Ovary (tissue), 9 donors: Measurements from ENCODE around the gene SIM1. TPM values are rescaled to one million over a fixed set of nuclear protein-coding genes. Genes with fewer than 3 reads are reported as not detected.

Experiments
- DNase-seq, 5 donors: peaks; one replicate each; pipeline ENCODE4 v3.0.0-alpha.2; 2019 to 2020
- H3K27ac ChIP-seq, 2 donors: fragments of 200-600 bp; one replicate each; pipeline versions ENCODE4 v1.5.1 to v1.8.0; 2019 to 2022
- H3K27me3 ChIP-seq: fragments of 200-600 bp; one replicate; pipeline ENCODE4 v1.8.0; 2022
- H3K36me3 ChIP-seq: fragments of 200-600 bp; sonication (generic); one replicate; pipeline ENCODE4 v1.5.1; 2019
- H3K4me1 ChIP-seq: one replicate; pipeline ENCODE4 v1.8.1; 2013; ENCODE audit warnings: mild to moderate bottlenecking, moderate library complexity; ENCODE audit not compliant: insufficient read depth
- H3K4me3 ChIP-seq: fragments of 200-600 bp; sonication (generic); one replicate; pipeline ENCODE4 v1.5.1; 2017
- H3K9me3 ChIP-seq, 2 donors: fragments of 200-600 bp in 1 of 2; sonication (generic) in 1 of 2; one replicate each; pipeline versions ENCODE4 v1.5.1 to v1.8.1; 2013 to 2019; ENCODE audit warnings: mild to moderate bottlenecking in 1 of 2, moderate library complexity in 1 of 2
- CTCF ChIP-seq, 3 donors: fragments of 450-650 bp in 2 of 3; fragments of 200-600 bp in 1 of 3; IDR thresholded peaks; one replicate each; pipeline versions ENCODE4 v1.5.1 to v1.8.0; 2016 to 2022; ENCODE audit warnings: antibody characterized with exemption in 3 of 3, mild to moderate bottlenecking in 1 of 3
- EP300 ChIP-seq: sonication (generic); formaldehyde crosslinking; IDR thresholded peaks from one replicate; pipeline ENCODE4 v1.6.1; 2017; ENCODE audit warnings: antibody characterized with exemption
- POLR2A ChIP-seq: fragments of 450-650 bp; IDR thresholded peaks from one replicate; pipeline ENCODE4 v1.6.1; 2017; ENCODE audit warnings: antibody characterized with exemption, mild to moderate bottlenecking, moderate library complexity
- WGBS, 3 donors: extraction: QIAGEN DNeasy Blood & Tissue Kit in 1 of 3; methylation state at CpG; one replicate each; pipeline versions ENCODE4 v1.1.5 to v1.1.7; 2013 to 2017; 5-methylcytosine and 5-hydroxymethylcytosine counted together
- intact Hi-C, 4 donors: fragments of 100-400 bp; cut with DNase I; formaldehyde crosslinking; loops; one replicate each; pipeline versions ENCODE4 v1.11.0 to v1.15.1; 2022 to 2023
- polyA plus RNA-seq, 2 donors: library from polyadenylated mRNA; stranded (reverse); fragments of 200-250 nt in 1 of 2; fragments of 350-450 nt in 1 of 2; fragmentation: Illumina TruSeq in 1 of 2; extraction: RNeasy Lipid Tissue Mini Kit (QIAGEN cat#74804) in 1 of 2; gene quantifications; one replicate each; pipeline ENCODE4 v1.2.3, GENCODE V29; 2013 to 2014
- total RNA-seq, 7 donors: library from RNA; depleted of rRNA in 2 of 7; stranded (reverse); fragments of >200 nt in 2 of 7; fragmentation: NEBNext Ultra II Directional in 3 of 7; extraction: Animal tissue kit (Norgen Biotek cat#: 25700) in 3 of 7; gene quantifications; one replicate each; pipeline versions ENCODE4 v1.1.0 to v1.2.4, GENCODE V29; 2016 to 2023
- donor health status: DM: no; HTN: no; CAD: no; lungs with moderate emphysema.
- donor health status: DM: no; HTN: no; CAD: no.
- donor health status: Bipolar disorder and iron deficiency.
- donor health status: DM: yes; HTN: yes; CAD: no.
- donor health status: DM: no; HTN: no; CAD: no.
- donor health status: DM: yes; HTN: yes; CAD: no.

The SIM1 gene
- total and polyA plus RNA-seq, 9 donors: 0.12 TPM; not detected in 8

DNA sequence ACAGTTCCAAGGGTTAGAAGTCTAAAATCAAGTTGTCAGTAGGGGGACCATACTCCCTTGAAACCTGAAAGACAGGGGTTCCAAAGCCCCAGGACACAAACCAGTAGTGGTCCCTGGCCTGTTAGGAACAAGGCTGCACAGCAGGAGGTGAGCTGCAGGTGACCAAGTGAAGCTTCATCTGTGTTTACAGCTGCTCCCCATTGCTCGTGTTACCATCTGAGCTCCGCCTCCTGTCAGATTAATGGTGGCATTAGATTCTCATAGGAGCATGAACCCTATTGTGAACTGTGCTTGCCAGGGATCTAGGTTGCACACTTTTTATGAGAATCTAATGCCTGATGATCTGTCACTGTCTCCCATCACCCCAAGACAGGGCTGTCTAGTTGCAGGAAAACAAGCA, 25.3 kb upstream of the SIM1 start:
- Histone ChIP-seq H3K27me3 (no peaks in the 10 kb centered on the region), H3K4me1 (no peaks in the 10 kb centered on the region), H3K36me3 (no peaks in the 10 kb centered on the region), H3K27ac (no peak overlapping the region), H3K9me3 (no peaks in the 10 kb centered on the region), H3K4me3 (no peak overlapping the region)
- intact Hi-C loops: no loop called here
- DNase-seq: no peak
- TF ChIP-seq POLR2A: no peak
- TF ChIP-seq EP300: no peak
- TF ChIP-seq CTCF (IDR thresholded peaks at IDR 0.05): no peak
- 83 to 96% (median 86%) methylated on average over 2 of the region's 2 CpGs for WGBS, 3 donors

- no peak for TF ChIP-seq EP300
- no peak for TF ChIP-seq POLR2A
- TF ChIP-seq CTCF (IDR thresholded peaks at IDR 0.05): no peak
- Histone ChIP-seq H3K4me3 (no peak overlapping the region), H3K27ac (no peak overlapping the region), H3K9me3 (no peaks in the 10 kb centered on the region), H3K36me3 (no peaks in the 10 kb centered on the region), H3K27me3 (no peaks in the 10 kb centered on the region), H3K4me1 (no peaks in the 10 kb centered on the region)
- intact Hi-C loops: no loop called here
- DNase-seq: no peak
- WGBS, 3 donors: 91% methylated on average over 5 of the region's 5 CpGs
Observed at GRCh38 chr6:100488244-100488643, 23.5 kb upstream of the SIM1 start.

DNA sequence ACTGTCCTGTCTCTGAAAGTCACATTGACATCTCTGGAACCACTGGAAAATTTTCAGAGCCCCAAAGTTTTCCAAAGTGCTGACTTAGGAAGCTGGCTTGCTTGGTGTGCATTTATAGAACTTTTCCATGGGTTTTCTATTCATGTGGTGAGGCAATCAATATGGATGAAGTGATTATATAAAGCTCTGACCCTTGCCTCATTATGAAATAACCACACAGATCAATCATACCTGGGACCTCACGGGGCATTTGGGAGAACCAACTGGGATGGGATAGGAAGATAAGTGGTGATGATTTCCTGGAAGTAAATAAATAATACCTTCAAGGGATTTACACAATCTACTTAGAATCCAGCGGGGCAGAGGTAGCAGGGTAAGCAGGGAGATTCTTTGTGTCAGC, 22.9 kb upstream of the SIM1 start:
- no peaks in the 10 kb centered on the region for H3K27me3 ChIP-seq
- intact Hi-C loops: no loop called here
- no peak overlapping the region for H3K27ac ChIP-seq
- WGBS, 3 donors: 86 to 96% (median 94%) methylated on average over 2 of the region's 2 CpGs
- no peaks in the 10 kb centered on the region for H3K36me3 ChIP-seq
- TF ChIP-seq CTCF (IDR thresholded peaks at IDR 0.05): no peak
- TF ChIP-seq EP300: no peak
- TF ChIP-seq POLR2A: no peak
- no peak overlapping the region for H3K4me3 ChIP-seq
- H3K4me1 ChIP-seq: no peaks in the 10 kb centered on the region
- no peaks in the 10 kb centered on the region for H3K9me3 ChIP-seq
- no peak for DNase-seq

DNA sequence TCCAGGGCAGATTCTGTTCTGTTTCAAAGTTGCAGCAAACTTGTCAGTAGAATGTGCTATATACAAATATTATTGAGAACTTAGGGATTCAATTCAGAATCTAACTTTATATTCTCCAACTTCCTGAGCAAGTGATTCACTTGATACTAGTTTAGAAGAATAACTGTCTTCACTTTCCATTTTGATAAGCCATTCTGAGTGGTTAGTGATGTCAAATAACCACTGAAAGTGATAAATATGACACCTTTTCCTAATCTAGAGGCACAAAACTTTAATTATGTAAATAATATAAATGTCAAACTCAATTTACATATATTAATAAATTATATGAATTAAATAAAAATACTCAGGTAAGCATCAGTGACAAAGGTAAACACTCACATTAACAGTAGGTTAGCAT, 20.5 kb upstream of the SIM1 start:
- intact Hi-C loops: no loop called here
- Histone ChIP-seq H3K9me3 (no peaks in the 10 kb centered on the region), H3K36me3 (no peaks in the 10 kb centered on the region), H3K4me3 (no peak overlapping the region), H3K27me3 (no peaks in the 10 kb centered on the region), H3K4me1 (no peaks in the 10 kb centered on the region), H3K27ac (no peak overlapping the region)
- TF ChIP-seq POLR2A: no peak
- no peak for TF ChIP-seq EP300
- TF ChIP-seq CTCF (IDR thresholded peaks at IDR 0.05): no peak
- no peak for DNase-seq

DNA sequence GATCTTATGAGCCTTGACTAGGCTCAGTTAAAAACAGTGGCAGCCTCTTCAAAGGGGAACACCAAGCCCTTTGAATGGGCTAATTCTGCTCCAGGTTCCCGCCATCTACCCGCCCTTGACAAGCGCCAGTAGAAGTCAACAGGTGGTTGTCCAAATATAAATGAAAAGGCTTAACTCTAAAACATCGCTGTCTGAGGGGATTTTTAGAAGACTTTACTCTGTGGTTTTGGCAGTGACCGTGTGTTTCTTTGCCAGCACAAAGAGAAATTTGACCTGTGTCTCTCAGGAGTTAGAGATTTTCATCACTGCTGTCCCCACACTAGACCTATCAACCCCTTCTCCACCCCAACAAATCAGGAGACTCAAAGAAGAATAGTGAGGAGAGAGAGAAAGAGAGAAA, 19.8 kb upstream of the SIM1 start:
- 59 to 74% (median 62%) methylated on average over 5 of the region's 5 CpGs for WGBS, 3 donors
- DNase-seq: no peak
- no peaks in the 10 kb centered on the region for H3K4me1 ChIP-seq
- no peaks in the 10 kb centered on the region for H3K9me3 ChIP-seq
- H3K27me3 ChIP-seq: no peaks in the 10 kb centered on the region
- no peaks in the 10 kb centered on the region for H3K36me3 ChIP-seq
- no peak overlapping the region for H3K4me3 ChIP-seq
- intact Hi-C loops: no loop called here
- H3K27ac ChIP-seq: no peak overlapping the region
- no peak for TF ChIP-seq POLR2A
- no peak for TF ChIP-seq EP300
- no peak for TF ChIP-seq CTCF (IDR thresholded peaks at IDR 0.05)
